Dermis blood vessel endothelial cell (primary cell): Measurements from ENCODE around the gene PPP5C. TPM values are rescaled to one million over a fixed set of nuclear protein-coding genes. Genes with fewer than 3 reads are reported as not detected.

ENCODE experiments used
- DNase-seq: peaks from one replicate; pipeline ENCODE4 v3.0.0; 2010
- total RNA-seq: library from RNA; depleted of rRNA; stranded (reverse); fragments of >200 nt; gene quantifications from 2 replicates; pipeline ENCODE4 v1.2.3, GENCODE V29; 2014

The PPP5C gene
- total RNA-seq, 1 donor from 2014 or later: 88.8 TPM

- DNase-seq: no peak
These were observed 9.4 kb upstream of the PPP5C start for GRCh38 chr19:46337487-46337886.

GRCh38 chr19:46339446-46339845, 7.4 kb upstream of the PPP5C start:
- DNase-seq: no peak

GRCh38 chr19:46340051-46340659, 6.7 kb upstream of the PPP5C start:
- no peak for DNase-seq

GRCh38 chr19:46341937-46342336, 5.0 kb upstream of the PPP5C start:
- no peak for DNase-seq

GRCh38 chr19:46344363-46344762, 2.5 kb upstream of the PPP5C start:
- no peak for DNase-seq

- no peak for DNase-seq
These were observed 1.7 kb upstream of the PPP5C start for GRCh38 chr19:46345157-46345556.

GRCh38 chr19:46347572-46347883, 641 bp downstream of the PPP5C start:
- DNase-seq: no peak

- DNase-seq: no peak
These were observed 1.1 kb downstream of the PPP5C start for GRCh38 chr19:46347985-46348384.

- DNase-seq: no peak
These were observed 2.6 kb downstream of the PPP5C start for GRCh38 chr19:46349311-46349993.

- DNase-seq: no peak
These were observed 3.3 kb downstream of the PPP5C start for GRCh38 chr19:46350029-46350757.

- DNase-seq: peak; percentile 77
These were observed 3.9 kb downstream of the PPP5C start for GRCh38 chr19:46350758-46351159.

GRCh38 chr19:46351241-46352041, 4.6 kb downstream of the PPP5C start:
- DNase-seq: peak; percentile 57

GRCh38 chr19:46353730-46354528, 7.0 kb downstream of the PPP5C start:
- no peak for DNase-seq

GRCh38 chr19:46355234-46356148, 8.6 kb downstream of the PPP5C start:
- DNase-seq: no peak

GRCh38 chr19:46356149-46357055, 9.5 kb downstream of the PPP5C start:
- no peak for DNase-seq

- no peak for DNase-seq
These were observed 11.1 kb downstream of the PPP5C start for GRCh38 chr19:46357846-46358583.

- no peak for DNase-seq
These were observed 15.0 kb downstream of the PPP5C start for GRCh38 chr19:46361915-46362314.

- DNase-seq: no peak
These were observed 17.5 kb downstream of the PPP5C start for GRCh38 chr19:46364359-46364758.

- no peak for DNase-seq
These were observed 18.7 kb downstream of the PPP5C start for GRCh38 chr19:46365561-46365960.
